HG03442 (cell line): ENCODE data around the gene CEBPA.

Source experiments
- ATAC-seq: cut with Tn5 transposase; IDR thresholded peaks from one replicate; pipeline ENCODE4 v1.9.1; 2021; ENCODE audit warnings: mild to moderate bottlenecking, moderate library complexity; ENCODE audit not compliant: unreplicated experiment

CEBPA gene

GRCh38 chr19:33273881-33274662 lies 28.3 kb downstream of the CEBPA start:
- no peak for ATAC-seq

- ATAC-seq = no peak
Observed at GRCh38 chr19:33273065-33273736, 29.1 kb downstream of the CEBPA start.

- ATAC-seq = no peak
Observed at GRCh38 chr19:33271246-33272021, 30.9 kb downstream of the CEBPA start.

- ATAC-seq = no peak
Observed at GRCh38 chr19:33270769-33271168, 31.6 kb downstream of the CEBPA start.

GRCh38 chr19:33269016-33269415 lies 33.3 kb downstream of the CEBPA start:
- ATAC-seq = no peak

GRCh38 chr19:33268162-33268991 lies 34.0 kb downstream of the CEBPA start:
- ATAC-seq = no peak

GRCh38 chr19:33267706-33268105 lies 34.6 kb downstream of the CEBPA start:
- no peak for ATAC-seq

- no peak for ATAC-seq
Observed at GRCh38 chr19:33266974-33267484, 35.3 kb downstream of the CEBPA start.

- ATAC-seq = no peak
Observed at GRCh38 chr19:33264881-33265445, 37.4 kb downstream of the CEBPA start.

- no peak for ATAC-seq
Observed at GRCh38 chr19:33263325-33264023, 38.9 kb downstream of the CEBPA start.

- no peak for ATAC-seq
Observed at GRCh38 chr19:33261511-33262189, 40.7 kb downstream of the CEBPA start.

GRCh38 chr19:33260628-33261418 lies 41.5 kb downstream of the CEBPA start:
- ATAC-seq = no peak

- ATAC-seq = no peak
Observed at GRCh38 chr19:33259539-33259938, 42.8 kb downstream of the CEBPA start.

GRCh38 chr19:33257828-33258227 lies 44.5 kb downstream of the CEBPA start:
- ATAC-seq = no peak

GRCh38 chr19:33256261-33256660 lies 46.1 kb downstream of the CEBPA start:
- ATAC-seq = no peak

GRCh38 chr19:33255781-33256180 lies 46.6 kb downstream of the CEBPA start:
- no peak for ATAC-seq

- no peak for ATAC-seq
Observed at GRCh38 chr19:33254245-33254824, 48.0 kb downstream of the CEBPA start.

GRCh38 chr19:33252971-33253370 lies 49.4 kb downstream of the CEBPA start:
- ATAC-seq = no peak
